ENCODE measurements around the gene FRG1. TPM values are rescaled to one million over a fixed set of nuclear protein-coding genes. Genes with fewer than 3 reads are reported as not detected.
"Not testable (repeated sequence)": the region's sequence is repeated elsewhere in the genome, so short reads cannot be mapped to it uniquely, and the experiment has no call there.

FRG1 gene
- total RNA-seq, 1 experiment from 2014 or later: 23.1 TPM

- H3K9me3 Mint-ChIP-seq: peaks cover 27% of the 10 kb centered on the region
- DNase-seq (ENCODE audit: low spot score) (no peak), ATAC-seq (no peak)
These were observed 48.3 kb downstream of the FRG1 start for GRCh38 chr4:189988877-189989431.

GRCh38 chr4:189989941-189990340, 49.3 kb downstream of the FRG1 start:
- H3K4me3 Mint-ChIP-seq; H3K27me3 Mint-ChIP-seq (ENCODE audit: low read depth); H3K27ac Mint-ChIP-seq; H3K4me1 Mint-ChIP-seq; POLR2A ChIA-PET; DNase-seq (ENCODE audit: low spot score); ATAC-seq; CTCF ChIA-PET: not testable (repeated sequence)
- H3K9me3 Mint-ChIP-seq: peaks cover 33% of the 10 kb centered on the region
- peaks cover 15% of the 10 kb centered on the region for H3K36me3 Mint-ChIP-seq

More at GRCh38 chr4:189988877-189989431, 48.3 kb downstream of the FRG1 start:
- ChIA-PET CTCF (no interaction called here), POLR2A (no interaction called here)
- H3K27ac Mint-ChIP-seq: no peak overlapping the region
- TF ChIP-seq, protein P1, sequence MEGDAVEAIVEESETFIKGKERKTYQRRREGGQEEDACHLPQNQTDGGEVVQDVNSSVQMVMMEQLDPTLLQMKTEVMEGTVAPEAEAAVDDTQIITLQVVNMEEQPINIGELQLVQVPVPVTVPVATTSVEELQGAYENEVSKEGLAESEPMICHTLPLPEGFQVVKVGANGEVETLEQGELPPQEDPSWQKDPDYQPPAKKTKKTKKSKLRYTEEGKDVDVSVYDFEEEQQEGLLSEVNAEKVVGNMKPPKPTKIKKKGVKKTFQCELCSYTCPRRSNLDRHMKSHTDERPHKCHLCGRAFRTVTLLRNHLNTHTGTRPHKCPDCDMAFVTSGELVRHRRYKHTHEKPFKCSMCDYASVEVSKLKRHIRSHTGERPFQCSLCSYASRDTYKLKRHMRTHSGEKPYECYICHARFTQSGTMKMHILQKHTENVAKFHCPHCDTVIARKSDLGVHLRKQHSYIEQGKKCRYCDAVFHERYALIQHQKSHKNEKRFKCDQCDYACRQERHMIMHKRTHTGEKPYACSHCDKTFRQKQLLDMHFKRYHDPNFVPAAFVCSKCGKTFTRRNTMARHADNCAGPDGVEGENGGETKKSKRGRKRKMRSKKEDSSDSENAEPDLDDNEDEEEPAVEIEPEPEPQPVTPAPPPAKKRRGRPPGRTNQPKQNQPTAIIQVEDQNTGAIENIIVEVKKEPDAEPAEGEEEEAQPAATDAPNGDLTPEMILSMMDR (IDR thresholded peaks at IDR 0.05): no peak
- TF ChIP-seq ZNF121 (CRISPR knock-in tag; IDR thresholded peaks at IDR 0.05): no peak
- TF ChIP-seq, protein P2, sequence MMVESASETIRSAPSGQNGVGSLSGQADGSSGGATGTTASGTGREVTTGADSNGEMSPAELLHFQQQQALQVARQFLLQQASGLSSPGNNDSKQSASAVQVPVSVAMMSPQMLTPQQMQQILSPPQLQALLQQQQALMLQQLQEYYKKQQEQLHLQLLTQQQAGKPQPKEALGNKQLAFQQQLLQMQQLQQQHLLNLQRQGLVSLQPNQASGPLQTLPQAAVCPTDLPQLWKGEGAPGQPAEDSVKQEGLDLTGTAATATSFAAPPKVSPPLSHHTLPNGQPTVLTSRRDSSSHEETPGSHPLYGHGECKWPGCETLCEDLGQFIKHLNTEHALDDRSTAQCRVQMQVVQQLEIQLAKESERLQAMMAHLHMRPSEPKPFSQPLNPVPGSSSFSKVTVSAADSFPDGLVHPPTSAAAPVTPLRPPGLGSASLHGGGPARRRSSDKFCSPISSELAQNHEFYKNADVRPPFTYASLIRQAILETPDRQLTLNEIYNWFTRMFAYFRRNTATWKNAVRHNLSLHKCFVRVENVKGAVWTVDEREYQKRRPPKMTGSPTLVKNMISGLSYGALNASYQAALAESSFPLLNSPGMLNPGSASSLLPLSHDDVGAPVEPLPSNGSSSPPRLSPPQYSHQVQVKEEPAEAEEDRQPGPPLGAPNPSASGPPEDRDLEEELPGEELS (CRISPR knock-in tag; IDR thresholded peaks at IDR 0.05): no peak
- no peak for TF ChIP-seq GABPB1 (CRISPR knock-in tag; IDR thresholded peaks at IDR 0.05)
- TF ChIP-seq IRF2 (CRISPR knock-in tag; IDR thresholded peaks at IDR 0.05; ENCODE audit: borderline replicate concordance, low read depth): no peak
- no peak for TF ChIP-seq MXD4 (CRISPR knock-in tag; IDR thresholded peaks at IDR 0.05; ENCODE audit: borderline replicate concordance)
- TF ChIP-seq USF1 (CRISPR knock-in tag; IDR thresholded peaks at IDR 0.05): no peak
- TF ChIP-seq RELA (CRISPR knock-in tag; IDR thresholded peaks at IDR 0.05; ENCODE audit: borderline replicate concordance): no peak
- TF ChIP-seq SOX15 (CRISPR knock-in tag; IDR thresholded peaks at IDR 0.05): no peak
- TF ChIP-seq ZNF263 (CRISPR knock-in tag; IDR thresholded peaks at IDR 0.05; ENCODE audit: low read depth): no peak
- TF ChIP-seq NFYB (CRISPR knock-in tag; conservative IDR thresholded peaks at IDR 0.05; ENCODE audit: low read depth): no peak
- TF ChIP-seq, protein P3, sequence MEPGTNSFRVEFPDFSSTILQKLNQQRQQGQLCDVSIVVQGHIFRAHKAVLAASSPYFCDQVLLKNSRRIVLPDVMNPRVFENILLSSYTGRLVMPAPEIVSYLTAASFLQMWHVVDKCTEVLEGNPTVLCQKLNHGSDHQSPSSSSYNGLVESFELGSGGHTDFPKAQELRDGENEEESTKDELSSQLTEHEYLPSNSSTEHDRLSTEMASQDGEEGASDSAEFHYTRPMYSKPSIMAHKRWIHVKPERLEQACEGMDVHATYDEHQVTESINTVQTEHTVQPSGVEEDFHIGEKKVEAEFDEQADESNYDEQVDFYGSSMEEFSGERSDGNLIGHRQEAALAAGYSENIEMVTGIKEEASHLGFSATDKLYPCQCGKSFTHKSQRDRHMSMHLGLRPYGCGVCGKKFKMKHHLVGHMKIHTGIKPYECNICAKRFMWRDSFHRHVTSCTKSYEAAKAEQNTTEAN (CRISPR knock-in tag; IDR thresholded peaks at IDR 0.05): no peak
- no peak for TF ChIP-seq RORB (CRISPR knock-in tag; IDR thresholded peaks at IDR 0.05)
- H3K27me3 Mint-ChIP-seq (ENCODE audit: low read depth): peaks cover 10% of the 10 kb centered on the region; the same call in 1 of the 2 replicates
- no peak overlapping the region for H3K4me3 Mint-ChIP-seq
- H3K36me3 Mint-ChIP-seq: peaks cover 16% of the 10 kb centered on the region
- H3K4me1 Mint-ChIP-seq: peaks cover 7% of the 10 kb centered on the region

Other genes starting within 250 kb of the FRG1 start
- not detected in 3 replicates for gene FRG2, start 86.4 kb downstream of the FRG1 start, total RNA-seq (2021)
- gene DBET, start 123.6 kb downstream of the FRG1 start, total RNA-seq (2021): 0.09 to 0.24 TPM (median 0.18 TPM) in 3 replicates
- gene DUX4, start 232.9 kb downstream of the FRG1 start, total RNA-seq (2021): 0.52 TPM in 1 of 3 replicates, not detected in the others

All from WTC11 (cell line).